GM21447 (cell line): ENCODE measurements around the gene ZNF280A.
"Not testable (repeated sequence)": the region's sequence is repeated elsewhere in the genome, so short reads cannot be mapped to it uniquely, and the experiment has no call there.

ENCODE experiments used
- ATAC-seq: cut with Tn5 transposase; IDR thresholded peaks from one replicate; pipeline ENCODE4 v1.9.1; 2021; ENCODE audit not compliant: unreplicated experiment

The ZNF280A gene

GRCh38 chr22:22546490-22546889, 26.4 kb upstream of the ZNF280A start:
- no peak for ATAC-seq

- no peak for ATAC-seq
These were observed 25.0 kb upstream of the ZNF280A start for GRCh38 chr22:22545084-22545483.

GRCh38 chr22:22538226-22538989, 18.3 kb upstream of the ZNF280A start:
- ATAC-seq, result no peak

- no peak for ATAC-seq
These were observed 16.8 kb upstream of the ZNF280A start for GRCh38 chr22:22536916-22537315.

- ATAC-seq, result no peak
These were observed 16.4 kb upstream of the ZNF280A start for GRCh38 chr22:22536515-22536914.

- no peak for ATAC-seq
These were observed 15.6 kb upstream of the ZNF280A start for GRCh38 chr22:22535662-22536061.

- no peak for ATAC-seq
These were observed 14.7 kb upstream of the ZNF280A start for GRCh38 chr22:22534604-22535415.

- no peak for ATAC-seq
These were observed 13.8 kb upstream of the ZNF280A start for GRCh38 chr22:22533863-22534262.

- ATAC-seq, result no peak
These were observed 13.3 kb upstream of the ZNF280A start for GRCh38 chr22:22533417-22533816.

- ATAC-seq, result not testable (repeated sequence)
These were observed 12.5 kb upstream of the ZNF280A start for GRCh38 chr22:22532547-22533071.

- ATAC-seq, result no peak
These were observed 11.9 kb upstream of the ZNF280A start for GRCh38 chr22:22531770-22532546.

GRCh38 chr22:22528780-22529179, 8.7 kb upstream of the ZNF280A start:
- ATAC-seq, result no peak

GRCh38 chr22:22527312-22527711, 7.2 kb upstream of the ZNF280A start:
- no peak for ATAC-seq

GRCh38 chr22:22526125-22526912, 6.2 kb upstream of the ZNF280A start:
- no peak for ATAC-seq

GRCh38 chr22:22523494-22523893, 3.4 kb upstream of the ZNF280A start:
- ATAC-seq, result no peak

- ATAC-seq, result no peak
These were observed 1.6 kb upstream of the ZNF280A start for GRCh38 chr22:22521631-22522030.

GRCh38 chr22:22520667-22521602, 865 bp upstream of the ZNF280A start:
- ATAC-seq, result no peak

- no peak for ATAC-seq
These were observed 479 bp downstream of the ZNF280A start for GRCh38 chr22:22519591-22519990.

GRCh38 chr22:22516992-22517391, 3.1 kb downstream of the ZNF280A start:
- ATAC-seq, result no peak
